HG03139 (cell line): ENCODE data around the gene EIF4H.
"Not testable (repeated sequence)": the region's sequence is repeated elsewhere in the genome, so short reads cannot be mapped to it uniquely, and the experiment has no call there.

Experiments used
- ATAC-seq: cut with Tn5 transposase; IDR thresholded peaks from one replicate; pipeline ENCODE4 v1.9.1; 2021; ENCODE audit not compliant: unreplicated experiment

The EIF4H gene

DNA sequence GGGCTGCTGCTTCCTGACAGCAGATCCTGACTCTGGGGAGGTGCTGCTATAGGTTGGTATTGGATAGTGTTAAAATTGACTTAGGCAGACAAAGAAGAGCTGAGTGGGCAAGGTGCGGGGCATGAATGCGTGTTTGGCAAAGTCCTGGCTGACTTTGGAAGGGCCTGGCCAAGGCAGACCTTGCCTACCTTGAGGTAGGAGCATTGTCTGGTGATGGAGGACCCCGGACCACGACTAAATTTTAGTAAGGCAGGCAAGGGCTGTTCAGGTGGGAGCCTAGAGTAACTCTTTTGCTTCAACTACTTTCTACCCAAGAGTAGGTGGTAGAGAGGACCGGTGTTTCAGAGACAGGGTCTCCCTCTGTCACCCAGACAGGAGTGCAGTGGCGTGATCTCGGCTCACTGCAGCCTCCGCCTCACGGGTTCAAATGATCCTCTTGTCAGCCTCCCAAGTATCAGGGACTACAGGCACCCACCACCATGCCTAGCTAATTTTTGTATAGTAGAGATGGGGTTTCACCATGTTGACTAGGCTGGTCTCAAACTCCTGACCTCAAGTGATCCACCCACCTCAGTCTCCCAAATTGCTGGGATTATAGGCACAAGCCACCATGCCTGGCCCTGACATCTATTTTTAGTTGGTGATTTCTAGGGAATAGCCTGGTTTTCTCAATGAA lies 23.4 kb downstream of the EIF4H start:
- no peak for ATAC-seq

DNA sequence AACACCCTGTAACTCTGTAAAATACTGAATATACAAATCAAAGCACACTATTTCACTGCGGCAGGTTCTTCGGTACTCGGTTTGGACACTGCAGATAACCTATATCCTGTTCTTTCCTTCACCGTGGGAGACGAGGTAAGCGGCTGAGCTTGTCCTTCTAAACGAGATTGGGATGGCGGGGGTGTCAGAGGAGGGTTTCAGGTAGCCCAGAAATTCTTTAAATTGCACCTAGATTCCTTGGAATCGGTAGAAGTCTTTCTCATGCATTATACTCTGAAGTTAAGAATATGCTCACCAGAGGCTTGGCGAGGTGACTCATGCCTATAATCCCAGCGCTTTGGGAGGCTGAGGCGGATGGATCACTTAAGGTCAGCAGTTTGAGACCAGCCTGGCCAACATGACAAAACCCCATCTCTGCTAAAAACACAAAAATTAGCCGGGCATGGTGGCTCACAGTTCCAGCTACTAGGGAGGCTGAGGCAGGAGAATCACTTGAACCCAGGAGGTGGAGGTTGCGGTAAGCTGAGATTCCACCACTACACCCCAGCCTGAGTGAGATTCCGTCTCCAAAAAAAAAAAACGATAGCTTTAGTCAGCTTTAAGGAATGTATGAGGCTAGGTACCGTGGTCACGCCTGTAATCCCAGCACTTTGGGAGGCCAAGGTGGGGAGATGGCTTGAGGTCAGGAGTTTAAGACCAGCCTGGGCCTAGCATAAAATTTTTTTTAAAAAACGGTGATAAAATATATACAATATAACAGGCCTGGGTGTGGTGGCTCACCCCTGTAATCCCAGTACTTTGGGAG lies 25.6 kb downstream of the EIF4H start:
- no peak for ATAC-seq

DNA sequence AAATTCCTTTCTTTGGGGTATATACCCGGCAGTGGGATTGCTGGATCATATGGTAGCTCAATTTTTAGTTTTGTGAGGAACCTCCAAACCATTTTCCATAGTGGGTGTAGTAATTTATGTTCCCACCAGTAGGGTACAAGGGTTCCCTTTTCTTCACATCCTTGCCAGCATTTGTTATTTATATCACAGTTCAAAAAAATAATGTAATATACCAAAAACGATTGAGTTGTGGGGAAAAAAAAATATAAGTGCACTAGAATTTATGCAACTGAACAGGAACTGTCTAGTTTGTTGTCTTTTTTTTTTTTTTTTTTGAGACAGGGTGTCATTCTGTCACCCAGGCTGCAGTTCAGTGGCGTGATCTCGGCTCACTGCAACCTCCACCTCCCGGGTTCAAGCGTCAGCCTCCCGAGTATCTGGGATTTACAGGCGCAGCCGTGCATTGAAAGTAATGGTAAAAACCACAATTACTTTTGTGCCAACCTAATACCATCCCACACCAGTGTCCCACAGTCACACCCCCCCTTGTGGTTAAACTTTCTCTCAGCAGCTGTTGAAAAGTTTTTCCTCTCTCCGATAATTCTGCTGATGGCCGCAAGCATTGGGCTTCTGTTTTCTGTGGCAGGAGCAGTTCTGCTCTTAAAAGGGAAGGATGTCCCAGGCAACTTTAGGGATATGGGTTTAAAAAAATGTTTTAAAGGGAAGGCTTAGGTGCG lies 28.8 kb downstream of the EIF4H start:
- no peak for ATAC-seq

DNA sequence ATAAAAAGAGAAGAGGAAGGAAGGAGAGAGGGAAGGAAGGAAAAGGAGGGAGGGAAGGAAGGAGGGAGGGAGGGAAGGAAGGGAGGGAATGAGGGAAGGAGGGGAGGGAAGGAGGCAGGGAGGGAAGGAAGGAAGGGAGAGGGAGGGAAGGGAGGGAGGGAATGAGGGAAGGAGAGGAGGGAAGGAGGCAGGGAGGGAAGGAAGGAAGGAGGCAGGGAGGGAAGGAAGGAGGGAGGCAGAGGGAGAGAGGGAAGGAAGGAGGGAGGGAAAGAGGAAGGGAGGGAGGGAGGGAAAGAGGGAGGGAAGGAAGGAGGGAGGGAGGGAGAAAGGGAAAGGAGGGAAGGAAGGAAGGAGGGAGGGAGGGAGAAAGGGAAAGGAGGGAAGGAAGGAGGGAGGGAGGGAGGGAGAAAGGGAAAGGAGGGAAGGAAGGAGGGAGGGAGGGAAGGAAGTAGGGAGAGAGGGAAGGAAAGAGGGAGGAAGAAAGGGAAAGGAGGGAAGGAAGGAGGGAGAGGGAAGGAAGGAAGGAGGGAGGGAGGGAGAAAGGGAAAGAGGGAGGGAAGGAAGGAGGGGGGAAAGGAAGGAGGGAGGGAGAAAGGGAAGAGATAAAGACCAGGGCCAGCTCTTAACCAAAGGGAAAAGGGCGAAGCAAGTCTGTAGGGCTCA lies 29.9 kb downstream of the EIF4H start:
- no peak for ATAC-seq

DNA sequence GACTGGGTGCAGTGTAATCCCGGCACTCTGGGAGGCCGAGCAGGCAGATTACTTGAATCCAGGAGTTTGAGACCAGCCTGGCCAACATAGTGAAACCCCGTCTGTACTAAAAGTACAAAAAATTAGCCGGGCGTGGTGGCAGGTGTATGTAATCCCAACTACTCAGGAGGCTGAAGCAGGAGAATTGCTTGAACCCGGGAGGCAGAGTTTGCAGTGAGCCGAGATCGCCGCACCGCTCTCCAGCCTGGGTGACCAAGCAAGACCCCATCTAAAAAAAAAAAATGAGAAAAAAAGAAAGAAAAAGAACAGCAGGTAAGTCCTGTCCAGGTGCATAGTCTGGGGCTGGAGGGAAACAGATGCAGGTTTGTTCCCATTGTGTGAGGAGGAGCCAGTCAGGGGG lies 31.9 kb downstream of the EIF4H start:
- ATAC-seq, result not testable (repeated sequence)

DNA sequence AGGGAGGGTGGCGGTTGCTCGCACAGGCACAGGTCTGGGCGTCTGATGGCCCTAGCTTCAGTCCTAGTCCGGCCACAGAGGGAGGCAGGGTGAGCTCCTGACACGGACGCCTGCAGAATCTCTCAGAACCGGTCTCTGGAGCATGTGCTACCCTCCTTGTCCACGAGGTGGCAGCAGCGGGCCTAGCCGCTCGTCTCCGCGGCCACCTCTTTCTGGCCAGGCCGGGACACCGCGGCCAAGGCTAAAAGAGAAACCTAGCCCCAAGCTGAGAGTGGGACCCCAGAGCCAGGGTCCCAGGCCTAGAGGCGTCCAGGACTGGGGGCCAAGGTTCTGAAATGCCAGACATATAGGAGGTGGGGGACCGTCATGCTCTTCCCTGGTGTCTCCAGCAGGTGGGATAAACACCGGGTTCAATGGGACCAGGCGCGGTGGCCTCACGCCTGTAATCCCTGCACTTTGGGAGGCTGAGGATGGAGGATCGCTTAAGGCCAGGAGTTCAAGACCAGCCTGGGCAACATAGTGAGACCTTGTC lies 32.5 kb downstream of the EIF4H start:
- no peak for ATAC-seq

DNA sequence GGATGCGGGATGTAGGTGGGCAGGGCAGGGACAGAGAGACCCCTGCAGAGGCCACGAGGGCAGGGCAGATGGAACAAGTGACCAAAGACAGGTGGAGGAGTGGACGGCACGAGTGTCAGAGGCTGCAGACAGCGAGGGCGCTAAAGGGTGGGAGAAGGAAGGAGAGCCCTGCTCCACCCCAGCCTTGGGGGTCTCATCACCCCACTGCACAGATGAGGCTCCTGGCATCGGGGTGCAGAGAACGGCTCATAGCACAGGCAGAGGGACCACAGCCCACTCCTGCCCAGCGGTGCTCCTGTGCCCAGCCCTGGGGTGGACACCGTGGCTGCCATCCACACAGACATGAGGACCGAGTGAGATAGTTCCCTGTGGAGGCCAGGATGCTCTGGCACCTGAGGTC lies 33.4 kb downstream of the EIF4H start:
- no peak for ATAC-seq

DNA sequence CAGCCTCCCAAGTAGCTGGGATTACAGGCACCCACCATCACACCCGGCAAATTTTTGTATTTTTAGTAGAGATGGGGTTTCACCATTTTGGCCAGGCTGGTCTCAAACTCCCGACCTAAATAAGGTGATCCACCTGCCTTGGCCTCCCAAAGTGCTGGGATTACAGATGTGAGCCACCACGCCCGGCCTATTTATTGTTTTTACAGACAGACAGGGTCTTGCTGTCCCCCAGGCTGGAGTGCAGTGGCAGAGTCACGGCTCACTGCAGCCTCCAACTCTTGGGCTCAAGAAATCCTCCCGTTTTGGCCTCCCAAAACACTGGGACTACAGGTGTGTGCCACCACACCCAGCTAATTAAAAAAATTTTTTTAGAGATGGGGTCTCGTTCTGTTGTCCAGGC lies 34.1 kb downstream of the EIF4H start:
- ATAC-seq, result not testable (repeated sequence)

DNA sequence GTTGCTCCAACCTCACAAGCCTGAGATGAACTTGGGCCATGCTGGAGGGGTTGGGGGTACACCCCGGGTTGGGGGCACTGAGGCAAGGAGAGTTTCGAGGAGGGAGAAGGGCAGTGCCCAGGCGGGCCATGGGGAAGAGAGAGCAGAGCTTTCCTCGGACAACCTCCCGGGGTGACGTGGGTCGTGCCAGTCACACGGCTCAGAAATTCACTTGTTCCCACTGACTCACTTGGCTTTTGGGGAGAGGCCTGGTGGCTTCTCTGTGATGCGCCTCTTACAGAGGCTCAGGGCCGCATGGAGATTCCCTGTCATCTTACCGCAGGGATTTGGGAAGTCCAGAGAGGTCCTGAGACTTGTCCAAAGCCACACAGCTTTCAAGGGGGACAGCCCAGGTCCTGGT lies 38.5 kb downstream of the EIF4H start:
- ATAC-seq, result no peak

DNA sequence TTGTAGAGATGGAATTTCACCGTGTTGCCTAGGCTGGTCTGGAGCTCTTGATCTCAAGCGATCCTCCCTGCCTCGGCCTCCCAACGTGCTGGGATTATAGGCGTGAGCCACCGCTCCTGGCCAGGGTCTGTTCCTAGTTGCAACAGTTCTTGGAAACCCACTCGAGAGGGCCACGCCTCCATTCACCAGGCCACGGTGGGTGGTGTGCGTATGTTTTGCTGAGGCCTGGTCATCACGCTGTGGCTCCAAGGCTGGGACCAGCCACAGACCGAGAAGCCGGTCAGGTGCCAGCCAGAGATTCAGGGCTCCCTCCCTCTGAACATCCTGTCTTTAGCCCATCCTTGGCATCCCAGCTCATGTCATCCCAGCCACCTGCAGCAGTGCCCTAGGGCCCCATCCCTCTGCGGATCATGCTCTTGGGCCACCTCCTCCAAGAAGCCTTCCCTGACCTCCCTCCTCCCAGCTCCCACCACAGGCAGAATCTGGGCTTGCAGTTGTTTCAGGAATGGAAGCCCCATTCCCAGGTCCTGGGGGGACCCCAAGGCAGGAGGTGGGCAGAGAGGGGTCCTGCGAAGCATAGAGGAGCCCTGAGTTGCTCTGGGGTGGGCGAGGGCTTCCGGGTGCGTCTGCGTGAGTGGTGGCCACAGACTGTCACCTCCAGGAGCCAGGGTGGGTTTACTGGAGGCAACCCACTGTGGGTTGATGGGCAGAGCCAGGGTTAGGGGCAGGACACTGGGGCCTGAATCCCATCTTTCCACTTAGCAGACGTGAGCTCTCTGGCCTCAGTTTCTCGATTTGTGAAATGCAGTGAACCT lies 40.9 kb downstream of the EIF4H start:
- ATAC-seq, result no peak

DNA sequence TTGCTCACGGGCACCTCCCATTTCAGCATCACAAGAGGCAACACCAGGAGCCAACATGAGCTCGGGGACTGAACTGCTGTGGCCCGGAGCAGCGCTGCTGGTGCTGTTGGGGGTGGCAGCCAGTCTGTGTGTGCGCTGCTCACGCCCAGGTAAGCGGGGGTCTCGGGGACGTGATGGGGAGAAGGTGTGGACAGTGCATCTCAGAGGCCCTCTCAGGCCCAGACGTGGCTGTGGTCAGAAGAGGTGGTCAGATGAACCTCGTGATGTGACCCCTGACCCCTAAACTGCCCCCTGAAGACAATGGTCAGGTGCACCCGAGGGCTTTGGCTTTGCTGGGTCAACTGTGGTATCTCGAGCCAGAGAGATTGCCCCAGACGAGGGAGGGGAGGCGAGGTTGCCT lies 41.8 kb downstream of the EIF4H start:
- ATAC-seq, result no peak

DNA sequence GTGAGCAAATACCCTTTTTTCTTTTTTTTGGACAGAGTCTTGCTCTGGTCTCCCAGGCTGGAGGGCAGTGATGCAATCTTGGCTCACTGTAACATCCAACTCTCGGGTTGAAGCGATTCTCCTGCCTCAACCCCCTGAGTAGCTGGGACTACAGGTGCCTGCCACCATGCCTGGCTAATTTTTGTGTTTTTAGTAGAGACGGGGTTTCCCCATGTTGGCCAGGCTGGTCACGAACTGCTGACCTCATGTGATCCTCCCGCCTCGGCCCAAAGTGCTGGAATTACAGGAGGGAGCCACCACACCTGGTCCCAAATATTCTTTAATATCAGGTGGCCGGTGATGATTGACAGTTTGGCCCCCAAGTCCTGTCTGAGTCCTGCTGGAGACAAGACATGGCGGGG lies 42.2 kb downstream of the EIF4H start:
- ATAC-seq, result no peak

DNA sequence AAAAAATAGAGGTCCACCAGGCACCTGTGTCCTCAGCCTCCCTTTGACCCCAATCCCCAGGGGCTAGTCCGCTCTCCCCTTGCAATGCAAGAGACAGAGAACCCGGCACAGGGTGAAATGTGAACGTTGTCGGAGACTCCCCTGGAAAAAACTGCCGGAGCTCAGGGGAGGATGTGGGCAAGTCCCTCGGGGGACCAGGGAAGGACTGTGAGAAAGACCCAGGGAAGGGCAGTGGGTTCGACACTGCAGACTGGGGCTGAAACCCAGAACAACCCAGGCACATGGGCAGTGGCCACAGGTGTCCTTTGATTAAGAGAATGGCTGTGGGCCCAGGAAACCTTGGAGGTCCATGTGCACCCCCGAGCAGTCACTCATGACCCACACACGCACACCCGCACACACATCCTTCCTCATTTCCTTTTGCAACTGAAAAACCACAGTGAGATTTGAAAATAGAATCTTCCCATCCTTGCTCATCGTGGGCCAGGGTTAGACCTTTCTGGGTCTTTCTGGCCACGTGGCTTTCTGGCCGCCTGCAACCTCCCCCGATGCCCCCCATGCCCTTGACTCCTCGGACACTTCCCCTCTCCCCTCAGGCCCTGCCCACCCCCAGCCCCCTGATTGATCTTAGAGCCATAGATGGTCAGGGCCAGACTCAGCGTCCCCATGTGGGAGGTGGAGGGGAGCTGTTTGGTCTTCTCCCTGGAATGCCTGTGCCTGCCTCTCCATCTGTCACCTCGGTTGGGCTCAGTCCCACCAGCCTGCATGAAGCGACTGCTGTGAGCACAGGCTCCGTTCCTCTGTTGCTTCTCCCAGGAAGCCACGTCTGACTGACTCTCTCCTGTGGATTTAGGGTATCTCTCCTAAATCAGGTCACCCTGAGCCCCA lies 43.5 kb downstream of the EIF4H start:
- ATAC-seq, result no peak

DNA sequence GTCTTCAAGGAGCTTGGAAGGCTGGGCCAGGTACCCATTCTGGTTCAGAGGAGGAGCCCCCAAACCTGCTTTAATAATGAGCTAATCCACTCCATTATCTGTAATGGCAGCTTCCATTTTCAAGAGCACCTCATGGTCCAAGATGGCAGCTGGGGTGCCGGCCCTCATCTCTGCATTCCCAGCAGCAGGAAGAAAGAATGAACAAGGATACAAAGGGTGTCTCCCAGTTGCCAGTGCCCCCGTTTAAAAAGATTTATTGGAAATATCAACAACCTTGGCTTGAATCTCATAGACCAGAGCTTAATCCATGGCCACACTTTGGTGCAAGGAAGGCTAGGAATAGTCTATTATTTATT lies 44.2 kb downstream of the EIF4H start:
- ATAC-seq, result no peak

DNA sequence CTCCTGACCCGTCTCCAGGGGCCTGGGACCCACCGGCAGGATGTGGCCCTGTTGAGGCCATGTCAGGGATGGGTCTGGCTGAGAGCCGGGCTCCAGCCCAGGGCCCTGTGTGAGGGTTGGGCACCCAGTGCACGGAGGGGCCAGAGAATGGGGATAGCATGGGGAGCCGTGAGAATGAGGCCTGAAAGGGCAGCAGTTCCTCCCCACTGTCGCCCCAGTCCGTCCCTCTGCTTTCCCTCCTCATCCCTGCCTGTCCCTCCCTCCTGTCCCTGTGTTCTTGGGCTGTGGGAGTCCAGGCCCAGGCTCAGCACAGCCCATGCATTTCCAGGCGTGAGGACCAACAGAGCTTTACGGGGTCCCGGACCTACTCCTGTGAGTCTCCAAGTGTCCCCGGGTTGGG lies 45.3 kb downstream of the EIF4H start:
- ATAC-seq, result no peak

DNA sequence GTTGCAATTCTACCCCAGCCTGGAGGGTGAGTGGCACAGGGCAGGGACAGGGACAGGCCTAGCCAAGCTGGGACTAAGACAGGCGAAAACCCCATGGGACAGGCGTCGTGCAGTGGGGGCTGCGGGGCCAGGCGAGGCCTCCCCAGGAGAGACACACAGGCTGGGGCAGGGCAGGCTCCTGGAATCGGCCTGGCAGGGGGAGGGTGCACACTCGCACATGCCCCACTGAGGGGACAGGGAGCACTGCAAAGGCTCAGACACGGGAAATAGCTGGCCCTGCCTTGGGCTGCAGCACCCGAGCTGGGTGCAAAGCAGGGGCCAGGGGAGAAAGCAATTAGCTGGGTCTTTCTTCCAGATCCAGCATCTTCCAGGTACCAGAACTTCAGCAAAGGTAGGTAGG lies 46.1 kb downstream of the EIF4H start:
- no peak for ATAC-seq

DNA sequence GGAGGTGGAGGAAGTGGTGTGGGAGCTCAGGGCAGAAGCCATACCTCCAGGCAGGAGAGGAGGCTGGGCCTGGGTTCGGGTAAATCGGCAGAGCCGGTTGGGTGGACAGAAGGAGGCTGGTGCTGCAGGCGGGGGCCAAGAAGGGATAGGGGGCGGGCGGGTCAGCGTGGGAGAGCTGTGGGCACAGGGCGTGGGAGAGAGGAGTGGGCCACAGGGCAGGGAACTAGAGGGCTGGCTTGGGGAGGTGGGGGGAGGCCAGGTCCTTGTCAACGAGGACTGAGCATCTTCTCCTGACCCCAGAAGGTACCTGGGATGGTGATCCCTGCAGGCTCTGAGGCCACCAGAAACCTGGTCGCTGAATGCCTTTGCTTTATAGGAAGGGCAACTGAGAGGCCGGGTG lies 47.6 kb downstream of the EIF4H start:
- ATAC-seq, result no peak

DNA sequence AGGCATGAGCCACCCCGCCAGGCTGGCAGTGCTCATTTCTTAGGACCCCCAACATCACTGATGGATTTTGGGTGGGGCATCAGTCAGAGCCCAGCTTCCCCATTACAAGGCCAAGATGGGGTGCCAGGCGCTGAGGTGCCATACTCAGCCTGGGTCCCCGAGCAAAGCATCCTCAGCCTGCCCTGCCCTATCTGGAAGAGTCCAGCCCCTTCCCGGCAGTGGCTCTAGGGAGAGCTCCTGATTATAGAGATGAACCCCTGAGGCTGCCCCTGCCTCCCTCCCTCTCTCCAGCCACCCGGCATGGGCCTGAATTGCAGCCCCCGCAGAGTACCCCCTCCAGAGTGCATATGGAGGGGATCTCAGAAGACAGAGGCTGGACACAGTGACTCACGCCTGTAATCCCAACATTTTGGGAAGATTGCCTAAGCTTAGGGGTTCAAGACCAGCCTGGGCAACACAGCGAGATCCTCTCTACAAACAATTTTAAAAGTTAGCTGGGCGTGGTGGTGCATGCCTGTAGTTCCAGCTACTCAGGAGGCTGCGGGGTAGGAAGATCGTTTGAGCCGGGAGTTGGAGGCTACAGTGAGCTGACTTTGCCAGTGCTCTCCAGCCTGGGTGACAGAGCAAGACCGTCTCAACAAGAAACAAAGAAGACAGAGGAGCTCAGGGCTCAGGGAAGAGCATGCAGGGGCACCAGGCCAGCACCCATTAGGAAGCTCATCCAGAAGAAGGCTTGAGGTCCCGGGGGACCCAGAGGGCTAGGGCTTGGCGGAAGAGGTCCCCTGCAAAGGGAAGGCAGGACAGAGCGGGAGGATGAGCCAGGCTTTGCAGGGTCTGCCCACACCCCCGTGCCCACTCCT lies 48.9 kb downstream of the EIF4H start:
- ATAC-seq, result no peak
